ENCODE measurements around the gene TUFT1. TPM values are rescaled to one million over a fixed set of nuclear protein-coding genes. Genes with fewer than 3 reads are reported as not detected.

TUFT1 gene
- total and polyA plus RNA-seq, 7 donors: 8.0 to 18.0 (median 12.1) TPM

DNA sequence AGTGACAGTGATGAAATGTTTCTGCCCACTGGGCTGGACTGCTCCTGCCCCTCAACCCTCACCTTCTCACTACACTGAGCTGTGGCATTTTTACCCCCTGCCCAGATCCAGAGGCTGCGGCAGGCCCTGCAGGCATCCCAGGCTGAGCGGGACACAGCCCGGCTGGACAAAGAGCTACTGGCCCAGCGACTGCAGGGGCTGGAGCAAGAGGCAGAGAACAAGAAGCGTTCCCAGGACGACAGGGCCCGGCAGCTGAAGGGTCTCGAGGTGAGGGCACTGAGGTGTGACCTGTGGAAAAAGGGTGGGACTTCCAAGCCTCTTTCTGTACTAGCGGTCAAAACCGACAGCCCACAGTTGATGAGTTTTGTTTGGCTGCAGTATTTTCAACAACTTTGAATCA is 6.2 kb upstream of the TUFT1 start:
- intact Hi-C loops (cut with DNase I): loop anchor here (1.0 to 2.0 kb wide), 2 partner anchors 89 to 201 kb away; no protein-coding TSS in a partner anchor
- Histone ChIP-seq H3K27ac (no peak overlapping the region), H3K4me1 (no peaks in the 10 kb centered on the region), H3K4me3 (no peak overlapping the region), H3K27me3 (no peaks in the 10 kb centered on the region), H3K9me3 (no peaks in the 10 kb centered on the region), H3K36me3 (no peaks in the 10 kb centered on the region)
- TF ChIP-seq EP300 (IDR thresholded peaks at IDR 0.05) (no peak), POLR2A (IDR thresholded peaks at IDR 0.05) (no peak), POLR2AphosphoS5 (IDR thresholded peaks at IDR 0.05) (no peak)
- TF ChIP-seq, protein P1, sequence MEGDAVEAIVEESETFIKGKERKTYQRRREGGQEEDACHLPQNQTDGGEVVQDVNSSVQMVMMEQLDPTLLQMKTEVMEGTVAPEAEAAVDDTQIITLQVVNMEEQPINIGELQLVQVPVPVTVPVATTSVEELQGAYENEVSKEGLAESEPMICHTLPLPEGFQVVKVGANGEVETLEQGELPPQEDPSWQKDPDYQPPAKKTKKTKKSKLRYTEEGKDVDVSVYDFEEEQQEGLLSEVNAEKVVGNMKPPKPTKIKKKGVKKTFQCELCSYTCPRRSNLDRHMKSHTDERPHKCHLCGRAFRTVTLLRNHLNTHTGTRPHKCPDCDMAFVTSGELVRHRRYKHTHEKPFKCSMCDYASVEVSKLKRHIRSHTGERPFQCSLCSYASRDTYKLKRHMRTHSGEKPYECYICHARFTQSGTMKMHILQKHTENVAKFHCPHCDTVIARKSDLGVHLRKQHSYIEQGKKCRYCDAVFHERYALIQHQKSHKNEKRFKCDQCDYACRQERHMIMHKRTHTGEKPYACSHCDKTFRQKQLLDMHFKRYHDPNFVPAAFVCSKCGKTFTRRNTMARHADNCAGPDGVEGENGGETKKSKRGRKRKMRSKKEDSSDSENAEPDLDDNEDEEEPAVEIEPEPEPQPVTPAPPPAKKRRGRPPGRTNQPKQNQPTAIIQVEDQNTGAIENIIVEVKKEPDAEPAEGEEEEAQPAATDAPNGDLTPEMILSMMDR (IDR thresholded peaks at IDR 0.05): no peak
- no peak for DNase-seq
- WGBS, 2 donors: 88% methylated on average over 10 of the region's 10 CpGs

DNA sequence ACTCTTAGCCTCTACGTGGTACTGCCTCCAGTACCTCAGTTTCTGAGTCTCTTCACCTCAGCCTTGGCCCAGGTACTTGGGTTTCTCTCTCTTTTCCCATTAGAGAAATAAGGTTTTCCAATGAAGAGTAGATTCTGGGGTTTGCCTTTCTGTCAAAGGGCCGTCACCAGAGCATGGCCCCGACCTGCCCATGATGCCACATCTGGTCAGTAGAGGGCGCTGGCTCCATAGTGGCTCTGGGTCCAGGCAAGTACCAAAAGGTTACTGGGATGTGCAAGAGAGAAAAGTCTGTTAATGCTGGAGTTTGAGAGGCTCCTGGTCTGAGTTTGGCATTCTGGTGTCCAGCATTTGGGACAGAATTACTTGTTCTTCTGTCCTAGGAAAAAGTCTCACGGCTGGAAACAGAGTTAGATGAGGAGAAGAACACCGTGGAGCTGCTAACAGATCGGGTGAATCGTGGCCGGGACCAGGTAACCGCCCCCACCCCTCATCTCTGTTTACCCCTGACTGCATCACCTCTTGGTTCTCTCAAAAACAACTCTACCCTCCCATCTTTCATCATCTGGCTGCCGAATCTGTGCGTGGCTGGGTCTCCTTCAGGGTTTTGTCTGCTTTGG is 5.3 kb upstream of the TUFT1 start:
- Histone ChIP-seq H3K27me3 (no peaks in the 10 kb centered on the region), H3K27ac (no peak overlapping the region), H3K4me1 (peaks cover 0 to 7% (median 6%) of the 10 kb centered on the region in 4 donors), H3K36me3 (no peaks in the 10 kb centered on the region), H3K9me3 (no peaks in the 10 kb centered on the region), H3K4me3 (no peak overlapping the region)
- peak; percentile 82 for DNase-seq
- TF ChIP-seq EP300 (IDR thresholded peaks at IDR 0.05) (no peak), POLR2AphosphoS5 (IDR thresholded peaks at IDR 0.05) (no peak)
- TF ChIP-seq, protein P1 (IDR thresholded peaks at IDR 0.05): peak; percentile 52 to 82 (median 80)
- intact Hi-C loops (cut with DNase I): loop anchor here (1.0 to 2.0 kb wide), 2 partner anchors 90 to 201 kb away; no protein-coding TSS in a partner anchor
- 60 to 67% methylated on average over 12 of the region's 12 CpGs for WGBS, 2 donors

DNA sequence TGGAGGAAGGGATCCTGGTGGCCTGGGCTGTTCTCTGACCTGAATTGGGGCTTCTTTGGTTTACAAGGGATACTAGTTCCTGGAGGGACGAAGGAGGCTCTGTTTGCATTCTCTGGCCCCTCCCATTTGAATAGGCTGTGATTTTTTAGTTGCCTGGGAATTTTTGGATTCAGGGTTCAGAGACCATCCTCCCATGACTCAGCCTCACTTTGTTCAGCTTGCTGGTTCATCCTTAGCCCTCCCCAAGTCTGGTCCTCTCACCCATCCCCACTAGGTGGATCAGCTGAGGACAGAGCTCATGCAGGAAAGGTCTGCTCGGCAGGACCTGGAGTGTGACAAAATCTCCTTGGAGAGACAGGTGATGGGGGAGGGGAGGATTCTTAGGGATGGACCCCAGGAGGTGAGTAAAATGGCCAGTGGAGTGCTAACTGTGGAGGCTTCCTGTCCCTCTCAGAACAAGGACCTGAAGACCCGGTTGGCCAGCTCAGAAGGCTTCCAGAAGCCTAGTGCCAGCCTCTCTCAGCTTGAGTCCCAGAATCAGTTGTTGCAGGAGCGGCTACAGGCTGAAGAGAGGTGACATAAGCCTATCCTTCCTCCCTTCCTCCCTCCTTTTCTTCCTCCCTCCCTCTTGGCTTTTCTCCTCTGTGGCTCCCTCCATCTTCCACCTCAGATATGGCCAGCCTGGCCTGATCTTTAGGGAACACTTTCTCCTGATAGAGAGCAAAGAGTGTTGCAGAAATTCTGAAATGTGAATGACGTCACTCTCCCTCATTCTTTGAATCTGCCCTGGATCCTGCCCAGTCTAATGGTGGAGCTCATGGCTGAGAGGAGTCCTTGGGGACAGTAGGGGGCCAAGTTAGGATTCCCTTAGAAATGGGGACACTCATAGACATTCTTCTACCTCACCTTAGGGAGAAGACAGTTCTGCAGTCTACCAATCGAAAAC is 4.5 kb upstream of the TUFT1 start:
- Histone ChIP-seq H3K4me3 (no peak overlapping the region), H3K36me3 (no peaks in the 10 kb centered on the region), H3K27me3 (no peaks in the 10 kb centered on the region), H3K27ac (no peak overlapping the region), H3K9me3 (no peaks in the 10 kb centered on the region), H3K4me1 (peaks cover 0 to 10% (median 9%) of the 10 kb centered on the region in 4 donors)
- TF ChIP-seq EP300 (IDR thresholded peaks at IDR 0.05): no peak
- TF ChIP-seq, protein P1 (IDR thresholded peaks at IDR 0.05): no peak
- no peak for TF ChIP-seq POLR2A (IDR thresholded peaks at IDR 0.05)
- no peak for TF ChIP-seq POLR2AphosphoS5 (IDR thresholded peaks at IDR 0.05)
- intact Hi-C loops (cut with DNase I): loop anchor here (2.0 kb wide), 1 partner anchor 91 kb away; no protein-coding TSS in a partner anchor
- DNase-seq: no peak
- WGBS, 2 donors: 79 to 86% methylated on average over 6 of the region's 6 CpGs

DNA sequence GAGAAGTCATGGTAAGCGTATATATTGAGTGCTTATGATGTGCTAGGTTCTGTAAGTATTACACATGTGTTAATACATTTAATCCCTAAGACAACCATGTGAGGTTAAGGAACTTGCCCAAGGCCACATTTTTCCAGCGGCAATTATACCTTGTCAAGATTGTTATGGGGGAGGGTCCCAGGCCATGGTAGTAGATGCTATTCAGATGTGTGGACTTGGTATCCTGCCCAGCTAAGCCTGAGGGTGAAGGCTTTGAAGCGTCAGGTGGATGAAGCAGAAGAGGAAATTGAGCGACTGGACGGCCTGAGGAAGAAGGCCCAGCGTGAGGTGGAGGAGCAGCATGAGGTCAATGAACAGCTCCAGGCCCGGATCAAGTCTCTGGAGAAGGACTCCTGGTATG is 3.6 kb upstream of the TUFT1 start:
- peaks cover 0 to 19% (median 17%) of the 10 kb centered on the region in 4 donors for H3K4me1 ChIP-seq
- no peak overlapping the region for H3K4me3 ChIP-seq
- intact Hi-C loops (cut with DNase I): no loop called here
- H3K36me3 ChIP-seq: no peaks in the 10 kb centered on the region
- TF ChIP-seq, protein P1 (IDR thresholded peaks at IDR 0.05): no peak
- TF ChIP-seq EP300 (IDR thresholded peaks at IDR 0.05): no peak
- TF ChIP-seq POLR2AphosphoS5 (IDR thresholded peaks at IDR 0.05): no peak
- no peaks in the 10 kb centered on the region for H3K27me3 ChIP-seq
- H3K9me3 ChIP-seq: no peaks in the 10 kb centered on the region
- H3K27ac ChIP-seq: peak overlapping the region in 1 of 4 donors; percentile 2
- WGBS, 2 donors: 93 to 95% methylated on average over 7 of the region's 7 CpGs
- DNase-seq: no peak
